NCI-H526 treated with DMSO at 0.1 percent for 48 hours (cell line): ENCODE results near the gene OXA1L.
"Not testable (repeated sequence)": the region's sequence is repeated elsewhere in the genome, so short reads cannot be mapped to it uniquely, and the experiment has no call there.

Experiments
- DNase-seq: peaks from one replicate; lab custom pipeline; 2025; lab: John Stamatoyannopoulos, UW

The OXA1L gene

DNA sequence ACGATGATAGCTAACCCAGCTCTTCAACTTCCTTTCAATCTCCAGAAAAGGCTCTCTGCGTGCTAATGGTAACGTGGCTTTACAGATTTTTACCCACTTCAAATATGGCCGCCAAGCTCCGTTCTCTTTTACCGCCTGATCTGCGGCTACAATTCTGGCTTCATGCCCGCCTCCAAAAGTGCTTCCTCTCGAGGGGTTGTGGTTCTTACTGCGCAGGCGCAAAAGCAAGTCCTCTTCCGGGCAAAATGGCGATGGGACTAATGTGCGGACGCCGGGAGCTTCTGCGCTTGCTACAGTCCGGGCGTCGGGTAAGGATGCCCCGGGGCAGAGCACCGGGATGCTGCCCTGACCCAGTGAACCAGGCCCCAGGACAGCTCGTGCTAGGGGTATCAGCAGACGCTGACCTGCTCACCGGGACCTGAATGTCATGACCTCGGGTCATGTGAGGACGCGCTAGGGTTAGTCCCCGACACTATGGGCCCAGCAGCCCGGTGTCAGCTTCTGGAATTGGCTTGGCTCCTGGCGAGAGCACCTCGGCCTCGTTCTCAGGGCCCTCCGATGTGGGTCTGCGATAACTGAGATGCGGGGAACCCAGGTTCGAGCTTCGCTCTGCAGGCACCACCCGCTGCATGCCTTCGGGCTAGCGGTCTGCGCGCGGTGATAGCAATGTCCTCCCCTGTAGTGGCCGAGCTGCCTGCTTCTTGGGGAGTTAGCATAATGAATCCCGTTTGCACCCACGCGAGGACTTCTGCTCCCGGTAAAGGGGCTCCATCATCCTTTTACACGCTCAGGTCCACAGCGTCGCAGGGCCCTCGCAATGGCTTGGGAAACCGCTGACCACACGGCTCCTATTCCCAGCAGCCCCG, at the start of gene OXA1L:
Gene OXA1L, plus strand, starts transcription at position 232 of the 866 bp plus-strand sequence. Its CDS starts 14 bp downstream, at position 246.
- peak; percentile 93 for DNase-seq

DNA sequence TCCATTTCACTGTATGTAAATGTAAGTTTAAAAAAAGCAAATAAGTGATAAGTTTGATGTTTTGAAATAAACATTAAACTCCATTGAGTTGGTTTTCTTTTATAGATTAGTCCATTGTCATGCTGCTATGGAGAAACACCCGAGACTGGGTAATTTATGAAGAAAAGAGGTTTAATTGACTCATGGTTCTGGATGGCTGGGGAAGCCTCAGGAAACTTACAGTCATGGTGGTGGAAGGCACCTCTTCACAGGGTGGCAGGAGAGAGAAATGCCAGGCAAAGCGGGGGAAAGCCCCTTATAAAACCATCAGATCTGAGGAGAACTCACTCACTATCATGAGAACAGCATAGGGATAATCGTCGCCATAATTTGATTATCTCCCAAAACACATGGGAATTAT, 48.4 kb upstream of the OXA1L start:
- DNase-seq: no peak

DNA sequence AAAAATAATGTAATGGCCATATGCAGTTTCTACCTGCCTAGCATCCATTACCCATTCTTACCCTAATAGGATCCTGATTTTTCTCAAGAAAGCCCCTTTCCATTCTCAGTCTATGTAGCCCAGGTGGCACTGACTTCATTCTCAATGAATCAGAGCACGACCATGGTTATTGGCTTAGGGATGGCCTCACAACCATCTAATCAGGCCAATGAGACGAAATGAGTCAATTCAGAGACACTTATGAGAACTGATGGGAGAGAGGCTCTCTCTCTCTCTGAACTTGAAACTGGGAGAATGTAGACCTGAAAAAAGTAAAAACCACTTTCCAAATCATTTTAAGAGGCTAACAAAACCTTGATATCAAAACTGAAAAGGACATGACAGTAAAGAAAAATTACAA, 45.3 kb upstream of the OXA1L start:
- no peak for DNase-seq

DNA sequence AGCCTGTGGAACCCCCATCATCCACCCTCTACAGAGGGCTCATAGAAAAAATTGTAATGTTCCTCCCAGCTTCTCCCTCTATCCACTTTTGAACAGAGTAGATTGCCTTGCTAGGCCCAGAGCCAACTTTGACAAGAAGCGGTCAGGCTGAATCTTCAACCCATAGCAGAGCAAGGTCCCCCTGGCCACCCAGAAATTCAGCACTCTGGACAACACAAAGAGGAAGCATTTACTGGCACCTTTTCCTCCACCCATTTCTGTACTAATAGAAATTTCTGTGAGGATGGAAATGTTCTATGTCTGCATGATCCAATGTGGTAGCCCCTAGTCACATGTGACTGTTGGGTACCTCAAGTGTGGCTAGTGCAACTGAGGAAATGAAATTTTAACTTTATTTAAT, 42.7 kb upstream of the OXA1L start:
- DNase-seq: no peak

DNA sequence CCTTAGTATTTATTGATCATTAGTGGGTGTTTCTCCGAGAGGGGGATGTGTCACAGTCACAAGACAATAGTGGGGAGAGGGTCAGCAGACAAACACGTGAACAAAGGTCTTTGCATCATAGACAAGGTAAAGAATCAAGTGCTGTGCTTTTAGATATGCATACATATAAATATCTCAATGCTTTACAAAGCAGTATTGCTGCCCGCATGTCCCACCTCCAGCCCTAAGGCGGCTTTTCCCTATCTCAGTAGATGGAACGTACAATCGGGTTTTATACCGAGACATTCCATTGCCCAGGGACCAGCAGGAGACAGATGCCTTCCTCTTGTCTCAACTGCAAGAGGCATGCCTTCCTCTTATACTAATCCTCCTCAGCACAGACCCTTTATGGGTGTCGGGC, 41.6 kb upstream of the OXA1L start:
- not testable (repeated sequence) for DNase-seq

DNA sequence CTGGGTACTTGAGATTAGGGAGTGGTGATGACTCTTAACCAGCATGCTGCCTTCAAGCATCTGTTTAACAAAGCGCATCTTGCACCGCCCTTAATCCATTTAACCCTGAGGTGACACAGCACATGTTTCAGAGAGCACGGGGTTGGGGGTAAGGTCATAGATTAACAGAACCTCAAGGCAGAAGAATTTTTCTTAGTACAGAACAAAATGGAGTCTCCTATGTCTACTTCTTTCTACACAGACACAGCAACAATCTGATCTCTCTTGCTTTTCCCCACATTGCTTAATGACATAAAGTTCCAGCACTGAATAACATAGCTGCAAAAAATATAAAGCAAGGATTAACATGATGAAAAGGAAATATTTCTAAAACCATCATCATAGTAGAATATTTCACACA, 41.1 kb upstream of the OXA1L start:
- not testable (repeated sequence) for DNase-seq

DNA sequence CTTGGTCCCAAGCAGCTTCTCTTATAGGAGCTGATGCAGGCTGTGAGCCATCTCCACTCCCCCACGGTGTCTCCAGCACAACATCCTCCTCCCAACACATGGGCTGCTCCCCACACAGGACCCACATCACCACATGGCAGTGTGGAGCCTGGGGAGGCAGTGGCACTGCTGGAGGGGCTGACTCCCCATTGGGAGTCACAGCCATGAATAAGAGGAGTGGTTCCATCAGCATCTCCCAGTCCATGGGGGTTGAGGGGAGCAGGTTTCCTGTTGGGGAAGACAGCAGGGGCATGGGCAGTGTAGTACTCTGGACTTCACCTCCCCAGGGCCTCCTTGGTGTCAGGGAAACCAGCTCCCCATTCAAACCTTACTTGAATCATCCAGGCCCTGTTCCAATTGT, 40.5 kb upstream of the OXA1L start:
- DNase-seq: no peak

DNA sequence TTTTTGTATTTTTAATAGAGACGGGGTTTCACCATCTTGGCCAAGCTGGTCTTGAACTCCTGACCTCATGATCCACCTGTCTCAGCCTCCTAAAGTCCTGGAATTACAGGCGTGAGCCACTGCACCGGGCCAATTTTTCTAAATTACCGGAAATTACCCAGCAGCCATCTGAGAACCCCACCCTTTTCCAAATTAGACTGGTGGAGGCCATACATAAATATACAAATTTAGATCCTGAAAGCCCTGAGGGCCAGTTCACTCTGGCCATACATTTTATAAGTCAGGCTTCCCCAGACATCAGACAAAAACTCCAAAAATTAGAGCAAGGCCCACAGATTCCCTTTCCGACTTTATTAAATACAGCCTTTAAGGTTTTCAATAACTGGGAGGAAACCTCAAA, 34.4 kb upstream of the OXA1L start:
- not testable (repeated sequence) for DNase-seq

DNA sequence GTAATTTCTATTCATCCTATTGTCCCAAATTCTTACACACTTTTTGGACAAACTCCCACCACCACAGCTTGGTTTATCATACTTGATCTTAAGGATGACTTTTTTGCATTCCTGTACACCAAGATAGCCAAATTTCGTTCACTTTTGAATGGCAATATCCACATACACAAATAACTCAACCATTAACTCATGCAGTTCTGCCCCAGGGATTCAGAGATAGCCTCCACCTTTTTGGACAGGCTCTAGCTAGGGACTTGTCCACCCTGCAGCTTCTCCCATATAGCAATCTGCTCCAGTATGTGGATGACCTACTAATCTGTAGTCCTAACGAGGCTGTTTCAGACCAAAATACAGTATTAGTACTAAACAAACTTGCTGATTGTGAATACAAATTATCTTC, 32.7 kb upstream of the OXA1L start:
- no peak for DNase-seq

DNA sequence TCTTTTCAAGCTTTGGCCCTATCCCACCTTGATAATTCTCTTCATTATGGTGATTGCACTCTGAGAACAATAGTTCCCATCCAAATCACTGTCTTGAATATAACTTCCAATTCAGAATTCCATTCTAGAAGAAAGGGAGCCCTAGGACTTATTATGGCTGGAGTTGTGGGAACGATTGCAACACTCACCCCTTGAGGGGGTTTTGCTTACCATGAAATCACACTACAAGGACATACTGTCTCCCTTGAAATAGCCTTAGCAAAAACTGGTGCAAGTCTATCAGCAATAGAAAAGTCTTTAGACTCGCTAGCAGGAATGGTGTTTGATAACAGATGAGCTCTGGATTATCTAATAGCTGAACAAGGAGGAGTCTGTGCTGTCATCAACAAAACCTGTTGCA, 31.4 kb upstream of the OXA1L start:
- no peak for DNase-seq

DNA sequence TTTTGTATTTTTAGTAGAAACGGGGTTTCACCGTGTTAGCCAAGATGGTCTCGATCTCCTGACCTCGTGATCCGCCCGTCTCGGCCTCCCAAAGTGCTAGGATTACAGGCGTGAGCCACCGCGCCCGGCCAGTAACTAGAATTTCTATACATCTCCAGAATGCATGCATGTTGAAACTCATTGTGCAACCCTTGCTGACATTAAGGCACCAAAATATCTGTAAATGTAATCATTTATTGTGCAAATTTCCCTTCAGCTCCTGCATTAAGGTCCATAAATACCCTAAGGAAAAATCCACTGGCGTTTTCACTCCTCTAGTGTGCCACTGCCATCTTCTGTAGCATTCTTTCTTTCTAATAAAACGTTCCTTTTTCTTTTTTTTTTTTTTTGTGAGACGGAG, 30.1 kb upstream of the OXA1L start:
- not testable (repeated sequence) for DNase-seq

DNA sequence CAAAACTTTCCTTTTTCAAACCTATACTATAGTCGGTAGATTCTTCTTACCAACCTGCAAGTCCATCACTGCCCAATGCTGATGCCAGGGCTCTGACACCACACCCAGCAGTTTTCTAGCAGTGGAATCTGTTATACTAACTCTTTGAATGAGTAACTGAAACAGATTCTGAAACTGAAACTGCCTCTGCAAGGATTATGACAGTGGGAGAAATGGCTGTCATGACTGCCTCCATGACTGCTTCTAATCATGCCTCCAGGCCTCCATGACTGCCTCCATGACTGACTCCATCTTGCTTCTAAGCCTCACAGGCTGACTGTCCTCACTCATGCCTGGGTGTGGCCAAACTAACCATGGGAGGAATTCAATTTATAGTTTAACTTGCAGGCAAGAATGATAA, 29.4 kb upstream of the OXA1L start:
- DNase-seq: no peak

DNA sequence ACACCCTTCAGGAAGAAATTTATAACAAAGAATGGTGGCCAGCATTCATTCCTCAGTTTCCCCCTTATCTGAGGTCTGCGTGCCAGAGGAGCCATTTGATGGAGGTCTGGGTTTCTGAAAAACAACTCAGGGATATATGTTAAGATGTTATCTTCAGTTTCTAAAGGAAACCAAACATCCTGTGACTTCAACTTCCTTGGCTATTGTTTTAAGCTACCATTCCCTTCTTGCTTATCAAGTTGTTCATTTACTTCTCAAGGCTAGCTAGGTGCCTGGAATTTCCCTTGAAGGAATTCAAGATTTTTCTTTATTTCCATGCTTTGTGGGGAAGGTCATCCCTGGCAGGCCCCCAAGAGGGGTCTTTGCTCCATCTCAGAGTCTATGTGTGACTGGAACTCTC, 27.1 kb upstream of the OXA1L start:
- DNase-seq: no peak

DNA sequence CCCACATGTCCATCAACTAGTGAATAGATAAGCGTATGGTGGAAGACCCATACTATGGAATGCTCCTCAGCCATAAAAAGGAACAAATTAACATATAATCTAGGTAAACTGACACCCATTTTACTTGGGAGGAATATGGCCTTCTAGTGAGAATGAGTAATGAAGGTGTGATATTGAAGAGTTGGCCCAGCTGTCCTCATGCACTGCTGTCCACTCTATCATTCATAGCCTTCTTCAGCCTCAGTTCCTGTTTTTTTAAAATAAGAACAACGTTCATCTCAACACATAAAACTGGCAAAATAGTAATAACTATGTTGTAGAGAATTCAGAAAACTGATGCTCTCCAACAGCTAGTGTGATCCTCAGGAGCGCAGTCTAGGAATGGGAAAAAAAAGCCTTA, 26.5 kb upstream of the OXA1L start:
- DNase-seq: no peak

DNA sequence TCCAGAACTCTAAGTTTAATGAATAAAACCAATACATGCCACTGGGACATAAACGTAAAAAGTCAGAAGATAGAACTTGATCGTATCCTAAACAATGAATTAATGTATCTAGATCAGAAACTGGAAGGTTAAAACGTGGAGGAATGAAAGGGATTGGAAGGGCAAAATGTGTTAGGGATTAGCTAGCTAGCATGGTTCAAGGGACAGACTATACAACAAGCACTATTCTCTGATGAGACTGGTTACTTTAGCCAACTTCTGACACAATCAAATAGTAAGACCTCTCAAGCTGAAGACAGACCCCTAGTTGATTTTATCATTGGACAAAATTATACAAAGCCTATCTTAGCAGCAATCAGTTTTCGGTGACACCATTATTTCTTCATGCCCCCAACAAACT, 18.7 kb upstream of the OXA1L start:
- DNase-seq: no peak

DNA sequence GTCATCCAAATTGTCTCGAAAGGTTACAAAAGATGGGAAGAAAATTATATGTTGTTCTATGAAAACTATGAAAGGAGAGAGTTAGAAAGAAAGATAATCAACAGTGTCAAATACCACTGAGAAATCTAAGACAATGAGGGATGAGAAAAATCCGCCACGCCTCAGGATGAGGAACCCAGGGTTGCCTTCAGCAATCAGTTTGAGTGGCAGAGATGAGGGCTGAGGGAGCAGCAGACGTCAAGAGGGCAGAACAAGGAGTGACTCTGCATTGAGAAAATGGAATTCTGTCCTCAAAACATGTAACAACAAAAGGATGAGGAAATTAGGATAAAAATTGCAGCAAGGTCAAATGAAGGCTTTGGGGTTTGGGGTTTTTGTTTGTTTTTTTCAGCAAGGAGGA, 18.3 kb upstream of the OXA1L start:
- no peak for DNase-seq

DNA sequence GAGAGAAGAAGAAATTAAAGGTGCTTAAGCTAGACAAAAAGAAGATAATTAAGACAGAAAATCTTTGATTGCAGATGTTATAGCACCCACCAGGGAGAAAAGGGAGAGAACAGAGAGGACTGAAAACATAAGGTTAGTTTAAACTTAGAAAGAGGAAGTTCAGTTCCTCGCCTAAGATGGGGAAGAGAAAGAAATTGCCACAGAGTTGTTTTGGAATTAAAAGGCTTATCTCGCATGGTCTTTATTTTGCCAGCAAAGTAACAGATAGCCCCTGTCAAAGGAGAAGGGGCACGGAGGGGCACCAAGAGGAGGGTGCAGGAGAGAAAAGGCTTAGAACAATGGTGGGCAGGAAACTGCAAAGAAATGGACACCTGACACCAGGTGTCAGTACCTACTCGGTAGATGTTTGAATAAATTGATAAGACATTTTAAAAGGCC, 17.8 kb upstream of the OXA1L start:
- DNase-seq: no peak

DNA sequence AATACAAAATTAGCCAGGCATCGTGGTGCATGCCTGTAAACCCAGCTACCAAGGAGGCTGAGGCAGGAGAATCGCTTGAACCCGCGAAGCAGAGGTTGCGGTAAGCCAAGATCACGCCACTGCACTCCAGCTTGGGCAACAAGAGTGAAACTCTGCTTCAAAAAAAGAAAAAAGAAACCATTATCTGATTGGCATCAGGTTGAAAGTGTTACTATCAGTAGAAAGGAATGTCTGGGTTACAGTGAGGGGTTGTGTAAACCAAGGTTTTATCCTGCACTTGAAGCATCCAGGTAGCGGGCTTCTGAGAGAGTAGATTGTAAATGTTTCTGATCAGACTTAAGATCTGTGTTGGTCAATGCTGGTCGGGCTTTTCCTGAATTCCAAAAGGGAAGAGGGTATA, 14.1 kb upstream of the OXA1L start:
- no peak for DNase-seq

DNA sequence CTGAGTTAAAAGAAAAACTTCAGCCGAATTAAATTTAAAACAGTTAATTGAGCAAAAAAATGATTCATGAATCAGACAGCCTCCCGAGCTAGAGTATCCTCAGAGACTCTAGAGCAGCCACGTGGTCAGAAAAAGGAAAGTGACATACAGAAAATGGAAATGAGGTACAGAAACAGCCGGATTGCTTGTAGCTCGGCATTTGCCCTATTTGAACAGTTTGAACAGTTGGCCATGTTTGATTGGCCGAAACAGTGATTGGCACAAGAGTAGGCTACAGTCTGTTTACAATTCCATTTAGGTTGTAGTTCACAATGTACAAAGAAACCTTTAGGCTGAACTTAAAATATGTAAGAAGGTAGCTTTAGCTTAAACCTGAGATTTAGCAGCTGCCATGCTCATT, 12.9 kb upstream of the OXA1L start:
- DNase-seq: no peak

DNA sequence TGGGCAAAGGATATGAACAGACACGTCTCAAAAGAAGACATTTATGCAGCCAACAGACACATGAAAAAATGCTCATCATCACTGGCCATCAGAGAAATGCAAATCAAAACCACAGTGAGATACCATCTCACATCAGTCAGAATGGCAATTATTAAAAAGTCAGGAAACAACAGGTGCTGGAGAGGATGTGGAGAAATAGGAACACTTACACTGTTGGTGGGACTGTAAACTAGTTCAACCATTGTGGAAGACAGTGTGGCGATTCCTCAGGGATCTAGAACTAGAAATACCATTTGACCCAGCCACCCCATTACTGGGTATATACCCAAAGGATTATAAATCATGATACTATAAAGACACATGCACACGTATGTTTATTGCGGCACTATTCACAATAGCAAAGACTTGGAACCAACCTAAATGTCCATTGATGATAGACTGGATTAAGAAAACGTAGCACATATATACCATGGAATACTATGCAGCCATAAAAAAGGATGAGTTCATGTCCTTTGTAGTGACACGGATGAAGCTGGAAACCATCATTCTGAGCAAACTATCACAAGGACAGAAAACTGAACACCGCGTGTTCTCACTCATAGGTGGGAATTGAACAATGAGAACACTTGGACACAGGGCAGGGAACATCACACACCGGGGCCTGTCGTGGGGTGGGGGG, 8.4 kb upstream of the OXA1L start:
- DNase-seq: not testable (repeated sequence)

DNA sequence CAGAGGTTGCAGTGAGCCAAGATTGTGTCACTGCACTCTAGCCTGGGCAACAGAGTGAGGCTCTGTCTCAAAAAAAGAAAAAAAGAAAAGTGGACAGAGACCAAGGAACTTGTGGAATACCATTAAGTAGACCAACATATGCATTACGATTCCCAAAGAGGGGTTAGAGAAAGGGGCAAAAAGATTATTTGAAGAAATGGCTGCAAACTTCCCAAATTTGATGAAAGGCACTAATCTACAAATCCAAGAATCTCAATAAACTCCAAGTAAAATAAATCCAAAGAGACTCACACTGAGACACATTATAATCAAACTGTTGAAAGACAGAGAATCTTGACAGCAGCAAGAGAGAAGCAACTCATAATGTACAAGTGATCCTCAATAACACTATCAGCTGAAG, 4.8 kb upstream of the OXA1L start:
- no peak for DNase-seq

DNA sequence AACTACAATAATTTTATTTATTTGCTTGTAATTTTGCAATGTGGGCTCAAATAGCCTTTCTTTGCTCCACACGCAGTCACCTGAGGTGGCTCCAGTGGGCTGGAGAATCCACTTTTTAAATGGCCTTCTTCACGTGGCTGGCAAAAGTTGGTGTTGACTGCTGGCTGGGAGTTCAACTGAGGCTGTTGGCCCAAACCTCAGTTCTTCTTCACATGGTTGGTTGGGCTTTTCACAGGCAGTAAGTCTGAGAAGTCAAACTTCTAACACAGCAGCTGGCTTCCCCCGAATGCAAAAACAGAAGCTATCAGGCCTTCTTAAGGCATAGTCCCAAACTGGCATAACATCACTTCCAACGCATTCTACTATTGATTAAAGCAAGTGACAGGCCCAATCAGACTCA, 2.1 kb upstream of the OXA1L start:
- no peak for DNase-seq

DNA sequence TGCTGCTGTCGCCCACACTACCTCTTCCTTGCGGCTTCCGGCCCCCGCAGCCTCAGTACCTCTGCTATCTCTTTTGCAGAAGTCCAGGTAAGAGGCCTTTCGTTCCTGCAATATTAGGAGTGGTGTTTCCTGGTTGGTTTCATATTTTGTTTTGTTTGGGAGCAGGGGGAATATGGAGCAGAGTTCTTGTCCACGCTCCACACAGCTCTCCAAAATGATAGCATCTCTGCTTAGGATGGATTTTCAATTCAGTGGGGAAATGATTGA, 768 bp downstream of the OXA1L start:
- DNase-seq: no peak

DNA sequence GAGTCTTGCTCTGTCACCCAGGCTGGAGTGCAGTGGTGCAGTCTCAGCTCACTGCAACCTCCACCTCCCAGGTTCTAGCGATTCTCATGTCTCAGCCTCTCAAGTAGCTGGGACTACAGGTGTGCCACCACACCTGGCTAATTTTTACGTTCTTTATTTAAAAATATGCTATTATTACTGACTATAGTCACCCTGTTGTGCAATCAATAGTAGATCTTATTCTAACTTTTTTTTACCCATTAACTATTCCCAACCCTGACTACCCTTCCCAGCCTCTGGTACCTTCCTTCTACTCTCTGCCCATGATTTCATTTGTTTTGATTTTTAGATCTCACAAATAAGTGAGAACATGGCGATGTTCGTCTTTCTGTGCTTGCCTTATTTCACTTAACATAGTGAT, 2.5 kb downstream of the OXA1L start:
- DNase-seq: no peak
